Neural cell (in vitro differentiated cells): ENCODE data around the gene UBASH3A. TPM values are rescaled to one million over a fixed set of nuclear protein-coding genes. Genes with fewer than 3 reads are reported as not detected.

Experiments
- H2AFZ ChIP-seq: fragments of 200-600, 300-800 bp; sonication (generic), shearing (Covaris generic); 2 replicates; pipeline ENCODE4 v1.6.0; 2014; ENCODE audit warnings: low read depth, mild to moderate bottlenecking, antibody characterized with exemption, low read length, moderate library complexity
- H3F3A ChIP-seq: fragments of 200-600 bp; shearing (Covaris generic); 2 replicates; pipeline ENCODE4 v1.6.1; 2016; ENCODE audit warnings: mild to moderate bottlenecking, moderate library complexity, mixed read lengths, antibody characterized with exemption, low read length; ENCODE audit not compliant: insufficient read depth, poor library complexity, severe bottlenecking
- H3K27ac ChIP-seq: fragments of 200-600, 300-800 bp; sonication (generic), shearing (Covaris generic); 2 replicates; pipeline ENCODE4 v1.5.1; 2014; ENCODE audit warnings: mild to moderate bottlenecking, low read length, moderate library complexity
- H3K27me3 ChIP-seq: fragments of 300-800, 200-600 bp; sonication (generic), shearing (Covaris generic); 2 replicates; pipeline ENCODE4 v1.6.0; 2014; ENCODE audit warnings: mild to moderate bottlenecking, low read depth, low read length, moderate library complexity; ENCODE audit not compliant: insufficient read depth
- H3K36me3 ChIP-seq: fragments of 300-800, 200-600 bp; sonication (generic), shearing (Covaris generic); 2 replicates; pipeline ENCODE4 v1.5.1; 2014; ENCODE audit warnings: mild to moderate bottlenecking, antibody characterized with exemption, low read length, moderate library complexity; ENCODE audit not compliant: insufficient read depth
- H3K4me2 ChIP-seq: fragments of 300-800, 200-600 bp; sonication (generic), shearing (Covaris generic); 2 replicates; pipeline ENCODE4 v1.6.0; 2014; ENCODE audit warnings: mild to moderate bottlenecking, low read length
- H3K4me3 ChIP-seq: fragments of 300-800, 200-600 bp; sonication (generic), shearing (Covaris generic); 2 replicates; pipeline ENCODE4 v1.5.1; 2014; ENCODE audit warnings: mild to moderate bottlenecking, low read length, moderate library complexity
- H3K79me2 ChIP-seq: fragments of 200-600 bp; shearing (Covaris generic); replicated peaks from 2 replicates; pipeline ENCODE4 v1.6.0; 2014; ENCODE audit warnings: mild to moderate bottlenecking, low read length, moderate library complexity; ENCODE audit not compliant: insufficient read depth
- H3K9ac ChIP-seq: fragments of 300-800, 200-600 bp; sonication (generic), shearing (Covaris generic); 2 replicates; pipeline ENCODE4 v1.6.1; 2016; ENCODE audit warnings: mild to moderate bottlenecking, low read length, mixed read lengths
- H3K9me2 ChIP-seq: fragments of 200-600 bp; shearing (Covaris generic); 2 replicates; pipeline ENCODE4 v1.6.1; 2016; ENCODE audit warnings: mild to moderate bottlenecking, low read length, mixed read lengths; ENCODE audit not compliant: insufficient read depth
- H3K9me3 ChIP-seq: fragments of 200-600, 300-800 bp; sonication (generic), shearing (Covaris generic); 2 replicates; pipeline ENCODE4 v1.6.1; 2016; ENCODE audit warnings: mild to moderate bottlenecking, mixed run types, low read length, moderate library complexity, mixed read lengths
- H4K20me1 ChIP-seq: fragments of 200-600 bp; shearing (Covaris generic); 2 replicates; pipeline ENCODE4 v1.6.1; 2016; ENCODE audit warnings: mild to moderate bottlenecking, mixed run types; ENCODE audit not compliant: insufficient read depth
- EP300 ChIP-seq: fragments of 450-650 bp; conservative IDR thresholded peaks from 2 replicates; pipeline ENCODE4 v1.6.1; 2014; ENCODE audit warnings: antibody characterized with exemption, mild to moderate bottlenecking, moderate library complexity; ENCODE audit not compliant: poor library complexity, severe bottlenecking
- POLR2AphosphoS5 ChIP-seq: IDR thresholded peaks from 2 replicates; pipeline ENCODE4 v1.6.1; 2012
- RAD21 ChIP-seq: fragments of 450-650 bp; conservative IDR thresholded peaks from 2 replicates; pipeline ENCODE4 v1.6.1; 2014; ENCODE audit warnings: antibody characterized with exemption, mild to moderate bottlenecking, moderate library complexity
- SMC3 ChIP-seq: fragments of 450-650 bp; conservative IDR thresholded peaks from 2 replicates; pipeline ENCODE4 v1.6.1; 2014; ENCODE audit warnings: antibody characterized with exemption, mild to moderate bottlenecking, moderate library complexity; ENCODE audit not compliant: poor library complexity
- TAF1 ChIP-seq: IDR thresholded peaks from 2 replicates; pipeline ENCODE4 v1.6.1; 2012; ENCODE audit warnings: low read depth
- polyA plus RNA-seq: library from polyadenylated mRNA; depleted of rRNA; stranded (reverse); fragments of >200 nt; gene quantifications from 2 replicates; pipeline ENCODE4 v1.2.3, GENCODE V29; 2014
- TF ChIP-seq, protein P1 (sequence below): IDR thresholded peaks from 2 replicates; pipeline ENCODE4 v1.6.1; 2012; ENCODE audit warnings: borderline replicate concordance
- TF ChIP-seq, protein P2 (sequence below): fragments of 450-650 bp; IDR thresholded peaks from 2 replicates; pipeline ENCODE4 v1.5.1; 2014; ENCODE audit warnings: antibody characterized with exemption, mild to moderate bottlenecking, moderate library complexity; ENCODE audit not compliant: poor library complexity, severe bottlenecking

The UBASH3A gene
- polyA plus RNA-seq, 1 donor from 2014 or later, result not detected

DNA sequence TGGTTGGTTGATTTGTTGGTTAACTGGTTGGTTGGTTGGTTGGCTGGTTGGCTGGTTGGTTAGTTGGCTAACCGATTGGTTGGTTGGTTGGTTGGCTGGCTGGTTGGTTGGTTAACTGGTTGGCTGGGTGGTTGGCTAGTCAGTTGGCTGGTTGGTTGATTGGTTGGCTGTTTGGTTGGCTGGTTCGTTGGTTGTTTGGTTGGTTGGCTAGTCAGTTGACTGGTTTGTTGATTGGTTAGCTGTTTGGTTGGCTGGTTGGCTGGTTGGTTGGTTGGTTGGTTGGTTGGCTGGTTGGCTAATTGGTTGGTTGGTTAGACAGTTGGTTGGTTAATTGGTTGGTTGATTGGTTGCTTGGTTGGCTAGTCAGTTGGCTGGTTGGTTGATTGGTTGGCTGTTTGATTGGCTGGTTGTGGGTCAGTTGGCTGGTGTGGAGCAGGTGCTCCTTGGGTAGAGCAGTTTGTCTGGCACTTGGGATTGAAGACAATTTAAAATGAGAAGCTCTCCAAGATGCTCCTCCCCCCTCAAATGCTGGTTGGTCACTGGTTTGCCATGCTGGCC is 85.4 kb downstream of the UBASH3A start:
- TF ChIP-seq, protein P1, sequence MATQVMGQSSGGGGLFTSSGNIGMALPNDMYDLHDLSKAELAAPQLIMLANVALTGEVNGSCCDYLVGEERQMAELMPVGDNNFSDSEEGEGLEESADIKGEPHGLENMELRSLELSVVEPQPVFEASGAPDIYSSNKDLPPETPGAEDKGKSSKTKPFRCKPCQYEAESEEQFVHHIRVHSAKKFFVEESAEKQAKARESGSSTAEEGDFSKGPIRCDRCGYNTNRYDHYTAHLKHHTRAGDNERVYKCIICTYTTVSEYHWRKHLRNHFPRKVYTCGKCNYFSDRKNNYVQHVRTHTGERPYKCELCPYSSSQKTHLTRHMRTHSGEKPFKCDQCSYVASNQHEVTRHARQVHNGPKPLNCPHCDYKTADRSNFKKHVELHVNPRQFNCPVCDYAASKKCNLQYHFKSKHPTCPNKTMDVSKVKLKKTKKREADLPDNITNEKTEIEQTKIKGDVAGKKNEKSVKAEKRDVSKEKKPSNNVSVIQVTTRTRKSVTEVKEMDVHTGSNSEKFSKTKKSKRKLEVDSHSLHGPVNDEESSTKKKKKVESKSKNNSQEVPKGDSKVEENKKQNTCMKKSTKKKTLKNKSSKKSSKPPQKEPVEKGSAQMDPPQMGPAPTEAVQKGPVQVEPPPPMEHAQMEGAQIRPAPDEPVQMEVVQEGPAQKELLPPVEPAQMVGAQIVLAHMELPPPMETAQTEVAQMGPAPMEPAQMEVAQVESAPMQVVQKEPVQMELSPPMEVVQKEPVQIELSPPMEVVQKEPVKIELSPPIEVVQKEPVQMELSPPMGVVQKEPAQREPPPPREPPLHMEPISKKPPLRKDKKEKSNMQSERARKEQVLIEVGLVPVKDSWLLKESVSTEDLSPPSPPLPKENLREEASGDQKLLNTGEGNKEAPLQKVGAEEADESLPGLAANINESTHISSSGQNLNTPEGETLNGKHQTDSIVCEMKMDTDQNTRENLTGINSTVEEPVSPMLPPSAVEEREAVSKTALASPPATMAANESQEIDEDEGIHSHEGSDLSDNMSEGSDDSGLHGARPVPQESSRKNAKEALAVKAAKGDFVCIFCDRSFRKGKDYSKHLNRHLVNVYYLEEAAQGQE, result no peak
- H2AFZ ChIP-seq, result no peak overlapping the region
- H3K9me3 ChIP-seq, result no peaks in the 10 kb centered on the region
- H3K4me3 ChIP-seq, result no peak overlapping the region
- no peaks in the 10 kb centered on the region for H3F3A ChIP-seq
- no peaks in the 10 kb centered on the region for H3K36me3 ChIP-seq
- H3K9me2 ChIP-seq, result no peaks in the 10 kb centered on the region
- H3K4me2 ChIP-seq, result no peak overlapping the region
- H3K9ac ChIP-seq, result no peak overlapping the region
- no peaks in the 10 kb centered on the region for H3K27me3 ChIP-seq
- H3K79me2 ChIP-seq, result no peaks in the 10 kb centered on the region
- H3K27ac ChIP-seq, result no peak overlapping the region
- no peaks in the 10 kb centered on the region for H4K20me1 ChIP-seq

DNA sequence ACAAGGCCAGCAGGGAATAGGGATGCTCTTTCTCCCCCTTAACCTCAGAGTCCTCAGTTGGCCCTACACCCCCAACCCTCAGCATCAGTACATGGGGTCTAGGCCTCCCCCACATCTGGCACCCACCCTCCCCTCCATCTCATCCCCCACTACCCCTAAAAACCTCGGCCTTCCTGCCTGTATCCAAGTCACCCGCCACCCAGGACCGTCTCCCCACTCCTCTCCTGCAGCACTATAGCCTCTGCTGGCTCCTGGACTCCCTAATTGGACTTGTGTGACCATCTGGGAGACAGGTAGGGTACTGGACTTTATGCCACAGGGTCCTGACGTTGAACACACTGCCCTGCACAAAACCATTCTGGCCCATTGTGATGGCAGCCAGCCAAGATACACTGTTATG is 86.3 kb downstream of the UBASH3A start:
- no peaks in the 10 kb centered on the region for H3K9me2 ChIP-seq
- no peak for TF ChIP-seq POLR2AphosphoS5
- no peak for TF ChIP-seq SMC3
- no peak for TF ChIP-seq EP300
- no peak for TF ChIP-seq RAD21
- TF ChIP-seq, protein P1, result no peak
- TF ChIP-seq TAF1, result no peak
- TF ChIP-seq, protein P2, sequence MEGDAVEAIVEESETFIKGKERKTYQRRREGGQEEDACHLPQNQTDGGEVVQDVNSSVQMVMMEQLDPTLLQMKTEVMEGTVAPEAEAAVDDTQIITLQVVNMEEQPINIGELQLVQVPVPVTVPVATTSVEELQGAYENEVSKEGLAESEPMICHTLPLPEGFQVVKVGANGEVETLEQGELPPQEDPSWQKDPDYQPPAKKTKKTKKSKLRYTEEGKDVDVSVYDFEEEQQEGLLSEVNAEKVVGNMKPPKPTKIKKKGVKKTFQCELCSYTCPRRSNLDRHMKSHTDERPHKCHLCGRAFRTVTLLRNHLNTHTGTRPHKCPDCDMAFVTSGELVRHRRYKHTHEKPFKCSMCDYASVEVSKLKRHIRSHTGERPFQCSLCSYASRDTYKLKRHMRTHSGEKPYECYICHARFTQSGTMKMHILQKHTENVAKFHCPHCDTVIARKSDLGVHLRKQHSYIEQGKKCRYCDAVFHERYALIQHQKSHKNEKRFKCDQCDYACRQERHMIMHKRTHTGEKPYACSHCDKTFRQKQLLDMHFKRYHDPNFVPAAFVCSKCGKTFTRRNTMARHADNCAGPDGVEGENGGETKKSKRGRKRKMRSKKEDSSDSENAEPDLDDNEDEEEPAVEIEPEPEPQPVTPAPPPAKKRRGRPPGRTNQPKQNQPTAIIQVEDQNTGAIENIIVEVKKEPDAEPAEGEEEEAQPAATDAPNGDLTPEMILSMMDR, result no peak
- H3K9me3 ChIP-seq, result no peaks in the 10 kb centered on the region
- H3K4me2 ChIP-seq, result no peak overlapping the region
- H3K79me2 ChIP-seq, result no peaks in the 10 kb centered on the region
- H3K36me3 ChIP-seq, result no peaks in the 10 kb centered on the region
- no peak overlapping the region for H3K27ac ChIP-seq
- H2AFZ ChIP-seq, result no peak overlapping the region
- no peaks in the 10 kb centered on the region for H3F3A ChIP-seq
- H4K20me1 ChIP-seq, result no peaks in the 10 kb centered on the region
- no peaks in the 10 kb centered on the region for H3K27me3 ChIP-seq
- H3K9ac ChIP-seq, result no peak overlapping the region
- no peak overlapping the region for H3K4me3 ChIP-seq
